ENCODE data around the gene MTA1.

The MTA1 gene

DNA sequence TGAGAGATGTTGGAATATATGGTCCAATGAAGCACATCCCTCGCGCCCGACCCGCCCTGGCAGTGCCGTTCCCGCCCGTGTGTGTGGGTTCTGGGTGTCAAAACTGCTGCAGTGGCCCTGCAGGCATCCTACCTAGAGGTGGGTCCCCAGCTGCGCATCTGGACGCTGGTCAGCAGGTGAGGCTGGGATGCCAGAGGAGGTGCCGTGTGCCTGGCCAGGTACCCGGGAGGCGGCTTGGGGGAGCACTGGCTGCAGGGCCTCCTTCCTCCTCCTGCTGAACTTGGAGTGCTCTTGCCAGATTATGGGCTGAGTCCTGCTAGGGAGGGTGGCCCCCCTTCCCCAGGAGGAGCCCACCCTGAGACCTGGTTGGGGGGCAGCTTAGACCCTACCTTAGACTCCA, 5.2 kb downstream of the MTA1 start:
- no peak for DNase-seq (ENCODE audit: low read depth)

DNA sequence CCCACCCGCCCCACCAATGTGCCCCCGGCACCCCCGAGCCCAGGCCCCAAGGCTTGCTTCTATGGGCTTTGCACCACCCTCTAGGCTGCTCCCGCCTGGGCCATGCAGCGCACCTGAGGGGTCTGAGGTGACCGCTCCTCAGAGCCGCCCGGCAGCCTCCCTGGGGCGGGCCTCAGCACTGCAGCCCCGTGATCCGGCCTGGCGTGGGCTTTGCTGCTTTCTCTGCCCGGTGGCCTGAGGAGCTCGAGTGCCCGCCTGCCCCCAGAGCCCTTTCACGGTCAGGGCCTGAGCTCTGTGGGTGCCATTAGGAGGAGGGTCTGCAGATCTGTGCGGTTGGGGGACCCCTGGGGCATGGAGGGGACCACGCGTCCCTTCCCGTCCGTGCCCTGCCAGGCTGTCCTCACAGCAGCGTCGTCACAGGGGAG, 6.2 kb downstream of the MTA1 start:
- DNase-seq (ENCODE audit: low read depth) = no peak

DNA sequence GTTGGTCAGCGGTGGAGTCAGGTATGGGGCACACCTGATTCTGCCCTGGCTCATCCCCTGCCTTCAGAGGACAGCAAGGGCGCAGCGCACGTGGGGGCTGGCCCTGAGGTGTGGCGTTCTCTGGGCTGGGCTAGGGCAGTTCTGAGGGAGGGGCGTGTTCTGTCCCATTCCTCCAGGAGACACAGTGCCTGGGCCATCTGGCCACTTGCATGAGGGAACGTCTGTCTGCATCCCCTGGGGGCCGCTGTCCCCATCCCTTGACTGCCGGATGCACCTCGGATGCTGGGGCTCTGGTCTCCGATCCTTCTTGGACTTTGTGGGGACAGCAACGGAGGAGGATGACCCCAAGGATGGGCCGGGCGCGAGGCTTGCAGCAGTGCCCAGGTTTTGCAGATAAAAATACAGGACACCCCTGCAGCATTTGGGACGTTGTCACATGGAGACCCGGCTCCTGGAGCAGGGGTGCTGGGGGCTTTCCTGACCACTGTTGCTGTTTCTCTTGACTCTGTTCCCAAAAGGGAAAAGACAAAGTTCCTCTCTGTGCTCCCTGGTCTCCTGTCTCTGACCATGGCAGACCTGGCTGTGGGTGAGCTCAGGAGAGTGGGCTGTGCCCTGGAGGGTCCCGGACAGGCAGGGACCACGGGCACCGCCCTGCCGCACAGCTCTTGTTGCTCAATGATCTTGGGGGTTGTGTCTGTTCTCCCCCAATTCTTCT, 6.9 kb downstream of the MTA1 start:
- DNase-seq (ENCODE audit: low read depth) = no peak

DNA sequence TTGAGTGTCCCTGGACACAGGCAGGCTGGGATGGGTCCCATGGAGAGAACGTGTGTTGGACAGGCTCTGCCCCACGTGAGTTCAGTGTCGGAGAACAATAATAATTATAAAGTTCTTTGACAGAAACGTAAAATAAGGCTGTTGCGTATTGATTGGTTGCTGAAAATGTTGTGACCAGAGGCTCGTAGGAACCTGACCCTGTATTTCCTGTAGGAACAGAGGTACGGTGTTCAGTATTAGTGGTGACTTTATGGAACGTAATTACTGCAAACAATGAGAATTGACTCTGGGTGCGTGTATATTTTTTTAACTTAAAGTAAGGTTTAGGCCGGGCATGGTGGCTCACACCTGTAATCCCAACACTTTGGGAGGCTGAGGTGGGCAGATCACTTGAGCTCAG, 7.8 kb downstream of the MTA1 start:
- DNase-seq (ENCODE audit: low read depth) = no peak

DNA sequence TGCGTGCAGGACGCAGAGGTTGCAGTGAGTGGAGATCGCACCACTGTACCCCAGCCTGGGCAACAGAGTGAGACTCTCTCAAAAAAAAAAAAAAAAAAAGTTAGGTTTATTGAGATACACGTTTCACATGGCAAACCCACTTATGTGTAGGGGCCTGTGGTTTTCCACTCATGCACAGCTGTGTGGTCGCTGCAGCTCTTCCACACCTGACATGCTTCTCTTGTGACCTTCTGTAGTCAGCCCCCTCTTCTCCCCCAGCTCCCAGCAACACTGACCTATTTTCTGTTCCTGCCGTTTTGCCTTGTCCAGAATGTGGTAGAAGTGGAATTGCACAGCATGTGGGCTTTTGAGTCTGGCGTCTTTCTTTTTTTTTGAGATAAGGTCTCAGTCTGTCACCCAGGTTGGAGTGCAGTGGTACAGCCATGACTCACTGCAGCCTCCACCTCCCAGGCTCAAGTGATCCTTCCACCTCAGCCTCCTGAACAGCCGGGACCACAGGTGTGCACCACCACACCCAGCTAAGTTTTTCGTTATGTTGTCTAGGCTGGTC, 8.4 kb downstream of the MTA1 start:
- DNase-seq (ENCODE audit: low read depth) = no peak

DNA sequence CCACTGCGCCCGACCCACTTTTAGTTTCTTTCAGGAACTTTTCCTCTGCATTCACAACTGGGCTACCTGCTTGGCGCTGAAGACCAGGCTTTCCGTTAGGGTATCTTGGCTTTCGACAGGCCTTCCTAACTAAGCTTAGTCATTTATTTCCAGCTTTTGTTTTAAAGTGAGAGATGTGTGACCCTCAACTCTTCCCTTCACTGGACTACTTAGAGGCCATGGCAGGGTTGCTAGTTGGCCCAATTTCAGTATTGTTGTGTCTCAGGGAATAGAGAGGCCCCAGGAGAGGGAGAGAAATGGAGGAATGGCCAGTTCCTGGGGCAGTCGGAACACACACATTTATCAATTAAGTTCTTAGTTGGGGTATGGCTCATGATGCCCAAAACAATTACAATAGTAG, 10.4 kb downstream of the MTA1 start:
- DNase-seq (ENCODE audit: low read depth) = no peak

DNA sequence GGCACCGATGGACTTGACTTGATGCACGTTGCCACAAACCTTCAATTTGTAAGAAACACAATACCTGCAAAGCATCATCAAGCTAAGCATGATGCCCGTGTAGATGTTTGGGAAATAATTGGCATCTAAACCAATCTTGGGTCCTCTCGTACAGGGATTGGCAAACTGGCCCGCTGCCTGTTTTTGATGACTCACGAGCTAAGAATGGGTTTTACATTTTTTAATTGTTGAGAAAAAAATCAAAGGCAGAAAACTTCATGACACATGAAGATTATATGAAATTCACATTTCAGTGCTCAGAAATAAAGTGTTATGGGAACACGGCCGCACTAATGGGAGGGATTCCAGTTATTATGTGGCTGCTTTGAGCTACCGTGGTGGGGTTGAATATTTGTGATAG, 10.9 kb downstream of the MTA1 start:
- peak; percentile 74 for DNase-seq (ENCODE audit: low read depth)

DNA sequence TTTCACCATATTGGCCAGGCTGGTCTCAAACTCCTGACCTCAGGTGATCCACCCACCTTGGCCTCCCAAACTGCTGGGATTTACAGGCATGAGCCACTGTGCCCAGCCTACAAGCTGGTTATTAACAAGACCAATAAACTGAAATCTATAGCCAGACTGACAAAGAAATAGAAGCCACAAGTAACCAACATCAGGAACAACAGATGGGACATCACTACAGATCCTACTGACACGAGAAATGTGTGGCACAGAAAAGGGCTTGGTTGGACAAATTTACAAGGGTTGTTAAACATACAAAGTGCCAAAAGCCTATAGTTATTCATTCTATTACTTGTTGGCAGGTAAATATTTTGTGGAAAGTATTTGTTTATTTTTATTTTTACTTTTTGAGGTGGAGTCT, 11.6 kb downstream of the MTA1 start:
- no peak for DNase-seq (ENCODE audit: low read depth)

DNA sequence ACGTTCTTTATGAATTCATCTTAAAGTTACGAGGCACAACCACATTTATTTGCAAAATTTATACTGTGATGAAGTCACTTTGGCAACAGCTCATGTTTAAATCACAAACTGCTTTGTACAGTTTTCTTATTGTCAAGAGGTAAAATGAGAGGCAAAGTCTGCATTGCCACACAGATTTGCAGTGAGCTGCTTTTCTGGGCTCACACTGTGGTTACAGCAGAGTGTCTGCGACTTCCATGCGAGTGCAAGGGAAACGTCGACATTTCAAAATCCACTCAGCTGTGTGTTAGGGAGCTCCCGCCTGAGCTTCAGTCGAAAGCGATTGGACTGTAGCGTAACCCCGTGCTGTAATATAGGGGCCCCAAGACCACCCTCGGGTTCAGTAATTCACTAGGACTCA, 13.0 kb downstream of the MTA1 start:
- DNase-seq (ENCODE audit: low read depth) = no peak

DNA sequence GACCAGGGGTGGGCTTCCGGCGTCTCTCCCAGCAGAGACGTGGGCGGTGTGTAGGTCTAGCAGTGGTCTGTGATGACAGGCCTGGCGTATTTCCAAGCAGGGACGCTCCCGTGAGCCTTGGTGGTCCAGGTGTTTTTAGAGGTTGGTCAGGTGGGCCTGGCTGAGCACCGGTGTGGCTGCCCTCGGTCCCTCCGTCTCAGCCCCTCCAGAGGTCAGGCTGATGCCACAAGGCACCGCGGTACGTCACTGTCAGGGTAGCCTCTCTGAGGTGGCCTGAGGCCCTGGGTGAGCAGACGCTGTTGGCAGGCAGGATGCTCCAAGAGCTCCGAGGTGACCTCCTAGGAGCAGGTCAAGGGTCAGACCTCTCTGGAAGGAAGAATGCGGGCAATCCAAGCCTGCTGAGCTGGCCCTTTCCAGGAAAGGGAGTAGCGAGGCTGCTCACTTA, 13.6 kb downstream of the MTA1 start:
- no peak for DNase-seq (ENCODE audit: low read depth)

DNA sequence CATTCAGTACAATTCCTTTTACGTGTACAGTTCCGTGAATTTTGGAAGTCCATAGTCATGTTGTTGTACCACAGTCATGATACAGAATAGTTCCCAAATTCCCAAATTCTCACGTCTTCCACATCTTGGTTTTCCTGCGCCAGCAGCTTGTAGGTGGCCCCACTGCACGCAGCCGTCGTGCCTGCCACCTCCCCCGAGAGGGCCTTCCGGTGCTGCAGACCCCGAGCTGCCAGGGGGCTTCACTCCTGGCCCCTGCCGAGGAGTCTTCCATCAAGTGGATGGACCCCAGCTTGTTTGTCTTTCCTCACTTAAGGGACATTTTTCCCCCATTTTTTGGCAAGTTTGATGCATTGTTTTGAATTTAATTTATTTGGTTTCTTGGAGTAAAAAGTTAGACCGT, 16.8 kb downstream of the MTA1 start:
- no peak for DNase-seq (ENCODE audit: low read depth)

DNA sequence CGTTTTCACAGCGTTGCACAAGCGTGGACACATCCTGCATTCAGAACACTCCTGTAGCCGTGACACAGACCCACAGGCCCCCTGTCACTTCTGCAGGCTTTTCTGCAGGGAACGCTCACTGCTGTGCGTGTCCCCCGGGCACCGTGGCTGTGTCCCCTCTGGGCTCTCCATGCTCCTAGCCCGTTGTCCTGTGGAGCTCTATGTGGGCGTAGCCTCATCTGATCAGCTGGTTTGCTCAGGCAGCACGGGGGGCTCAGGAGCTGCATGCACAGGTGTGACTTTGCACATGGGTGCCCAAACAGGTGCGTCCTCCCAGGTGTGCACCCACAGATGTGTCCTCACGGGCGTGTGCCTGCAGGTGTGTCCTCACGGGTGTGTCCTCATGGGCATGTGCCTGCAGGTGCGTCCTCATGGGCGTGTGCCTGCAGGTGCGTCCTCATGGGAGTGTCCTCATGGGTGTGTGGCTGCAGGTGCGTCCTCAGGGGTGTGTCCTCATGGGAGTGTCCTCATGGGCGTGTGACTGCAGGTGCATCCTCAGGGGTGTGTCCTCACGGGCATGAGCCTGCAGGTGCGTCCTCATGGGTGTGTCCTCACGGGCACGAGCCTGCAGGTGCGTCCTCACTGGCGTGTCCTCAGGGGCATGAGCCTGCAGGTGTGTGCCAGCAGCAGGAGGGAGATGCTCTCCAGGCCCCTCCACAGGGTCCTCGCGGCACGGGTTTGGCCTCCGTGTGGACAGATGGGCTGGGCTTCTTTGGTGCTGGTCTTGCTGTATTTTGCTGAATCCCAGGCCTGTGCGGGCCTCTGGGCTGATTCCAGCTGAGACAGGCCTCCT, 17.5 kb downstream of the MTA1 start:
- no peak for DNase-seq (ENCODE audit: low read depth)

DNA sequence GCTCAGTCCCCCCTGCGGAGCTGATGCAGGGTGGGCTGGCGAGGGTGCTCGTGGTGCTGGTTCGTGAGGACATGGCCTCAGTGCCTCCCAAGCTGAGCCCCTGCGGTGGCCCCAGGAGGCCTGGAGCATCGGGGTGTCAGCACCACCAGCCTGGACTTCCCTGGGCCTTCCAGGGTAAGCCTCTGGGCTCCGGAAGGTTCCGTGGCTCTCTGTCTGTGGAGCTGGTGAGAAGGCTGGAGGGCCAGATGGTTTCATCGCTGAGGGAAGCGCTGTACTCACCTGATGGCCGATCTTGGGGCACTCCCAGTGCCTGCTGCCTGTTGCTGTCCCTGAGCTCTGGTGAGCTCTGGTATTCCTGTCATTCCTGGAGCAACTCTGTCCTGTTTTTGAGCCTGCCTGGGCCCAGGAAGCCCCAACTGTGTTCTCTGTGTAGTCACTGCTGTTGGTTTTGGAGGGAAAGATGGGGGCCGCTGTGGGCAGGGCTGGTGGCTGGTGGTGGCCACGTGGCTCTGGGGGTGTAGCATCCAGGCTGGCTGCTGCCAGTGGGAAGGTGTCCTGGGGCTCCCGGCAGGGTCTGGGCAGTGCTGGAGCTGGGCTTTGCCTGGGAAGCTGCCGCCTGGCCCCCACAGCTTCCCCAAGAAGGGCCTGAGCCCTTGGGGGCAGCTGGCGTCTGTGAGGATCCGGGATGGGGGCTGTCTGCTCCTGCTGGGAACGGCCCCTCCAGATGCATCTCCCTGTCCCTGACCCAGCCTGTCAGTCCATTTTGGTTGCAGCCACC, 18.3 kb downstream of the MTA1 start:
- DNase-seq (ENCODE audit: low read depth) = no peak

DNA sequence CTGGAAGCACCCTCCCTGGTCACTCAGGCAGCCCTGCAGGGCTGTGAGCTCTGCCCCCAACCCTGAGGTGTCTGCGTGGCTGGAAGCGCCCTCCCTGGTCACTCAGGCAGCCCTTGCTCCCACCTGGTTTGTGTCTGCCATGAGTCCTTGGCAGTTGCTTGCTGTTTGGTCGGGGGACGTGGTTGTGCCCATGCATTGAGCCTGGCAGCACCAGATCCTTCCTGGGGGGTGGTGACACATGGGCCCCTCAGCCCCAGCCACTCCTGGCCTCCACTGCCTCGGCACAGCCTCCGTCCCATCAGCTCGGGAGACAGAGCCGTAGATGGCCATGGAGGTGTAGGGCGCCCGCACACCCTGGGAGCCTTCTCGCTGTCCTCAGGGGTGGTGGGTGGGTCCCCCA, 19.6 kb downstream of the MTA1 start:
- DNase-seq (ENCODE audit: low read depth) = no peak

DNA sequence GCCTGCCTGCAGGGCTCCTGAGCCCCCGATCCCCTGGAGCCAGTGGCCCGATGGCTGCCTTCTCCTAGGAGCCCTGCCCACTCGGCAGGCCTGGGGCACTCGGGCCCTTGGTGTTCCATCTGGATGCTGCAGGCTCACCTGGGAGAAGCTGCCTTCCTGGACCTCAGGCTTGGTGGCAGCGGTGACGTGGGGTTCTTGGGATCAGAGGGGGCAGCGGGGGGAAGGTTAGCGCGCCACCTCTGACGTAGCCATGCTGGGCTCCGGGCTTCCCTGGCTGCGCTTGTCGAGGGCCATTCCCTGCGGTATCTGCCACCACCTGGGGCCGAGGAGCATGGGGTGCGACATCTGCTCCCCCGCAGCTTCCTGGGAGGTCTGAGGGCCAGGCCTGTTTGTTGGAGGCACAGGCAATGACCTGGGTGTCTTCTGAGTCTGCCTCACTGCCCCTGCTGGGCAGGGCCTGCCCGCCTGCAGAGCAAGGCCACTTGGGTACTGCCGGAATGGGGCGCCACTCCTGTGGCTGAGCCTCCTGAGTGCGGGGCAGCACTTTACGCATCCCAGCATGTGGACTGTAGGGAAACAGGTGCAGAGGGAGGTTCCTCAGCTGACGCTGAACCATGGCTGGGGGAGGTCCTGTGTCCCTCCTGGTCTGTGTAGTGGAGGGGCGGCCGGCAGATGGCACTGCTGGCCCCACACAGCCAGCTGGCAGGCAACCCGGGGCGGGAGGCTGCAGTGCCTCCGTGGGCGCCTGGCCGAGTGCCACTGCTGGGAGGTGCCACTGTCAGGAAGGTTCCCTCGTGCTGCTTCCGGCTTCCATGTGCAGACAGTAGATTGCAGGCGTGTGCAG, 20.3 kb downstream of the MTA1 start:
- DNase-seq (ENCODE audit: low read depth) = no peak

DNA sequence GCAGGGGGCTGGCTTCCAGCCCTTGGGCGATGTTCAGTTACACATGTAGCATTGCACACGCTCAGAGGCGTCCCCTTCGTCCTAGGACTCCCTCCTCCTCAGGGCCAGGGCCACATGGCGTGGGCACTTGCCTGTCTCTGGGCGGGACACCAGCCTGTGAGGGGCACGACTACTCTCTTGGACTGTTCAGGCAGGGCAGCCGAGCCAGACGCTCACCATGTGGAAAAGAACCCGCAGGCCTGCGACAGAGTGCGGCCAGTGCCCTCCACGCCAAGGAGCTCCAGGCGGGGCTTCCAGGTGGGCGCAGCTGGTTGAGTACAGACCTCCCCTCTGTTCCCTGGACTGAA, 20.9 kb downstream of the MTA1 start:
- DNase-seq (ENCODE audit: low read depth) = no peak

DNA sequence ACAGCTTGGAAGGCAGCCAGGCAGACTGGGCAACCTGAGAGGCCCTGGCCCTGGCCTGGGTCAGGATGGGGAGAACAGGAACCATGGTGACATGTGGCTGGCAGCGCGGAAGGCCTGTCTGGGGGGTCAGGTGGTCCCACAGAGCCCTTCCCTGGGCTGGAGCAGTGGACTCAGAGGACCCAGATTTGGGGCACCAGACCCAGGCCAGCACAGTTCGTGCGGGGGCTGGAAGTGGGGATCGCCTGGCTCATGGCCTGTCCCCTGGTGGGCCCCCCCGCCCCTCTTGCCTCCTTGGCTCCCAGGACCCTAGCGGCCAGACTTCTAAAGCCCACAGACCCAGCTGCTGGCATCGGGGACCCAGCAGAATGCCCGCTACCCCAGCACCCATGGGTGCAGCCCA, 21.4 kb downstream of the MTA1 start:
- DNase-seq (ENCODE audit: low read depth) = no peak

DNA sequence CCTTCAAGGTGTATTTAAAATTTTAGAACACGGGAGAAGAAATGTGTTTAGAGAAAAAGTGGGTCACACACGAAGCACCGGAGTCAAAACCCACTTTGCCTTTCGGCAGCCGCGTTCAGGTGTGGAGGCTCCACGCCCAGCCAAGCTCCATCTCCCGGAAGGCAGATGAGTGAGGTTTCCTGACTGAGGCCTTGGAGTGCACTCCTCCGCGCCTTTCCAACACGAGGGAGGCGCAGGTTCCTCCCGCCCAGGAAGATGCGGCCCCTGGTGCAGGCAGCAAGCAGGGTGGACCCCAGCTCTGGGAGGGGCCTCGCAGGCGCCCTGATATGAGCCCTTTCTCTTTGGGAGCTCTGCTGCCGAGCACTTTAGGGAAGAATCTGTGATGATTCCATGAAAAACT, 22.5 kb downstream of the MTA1 start:
- DNase-seq (ENCODE audit: low read depth) = no peak

DNA sequence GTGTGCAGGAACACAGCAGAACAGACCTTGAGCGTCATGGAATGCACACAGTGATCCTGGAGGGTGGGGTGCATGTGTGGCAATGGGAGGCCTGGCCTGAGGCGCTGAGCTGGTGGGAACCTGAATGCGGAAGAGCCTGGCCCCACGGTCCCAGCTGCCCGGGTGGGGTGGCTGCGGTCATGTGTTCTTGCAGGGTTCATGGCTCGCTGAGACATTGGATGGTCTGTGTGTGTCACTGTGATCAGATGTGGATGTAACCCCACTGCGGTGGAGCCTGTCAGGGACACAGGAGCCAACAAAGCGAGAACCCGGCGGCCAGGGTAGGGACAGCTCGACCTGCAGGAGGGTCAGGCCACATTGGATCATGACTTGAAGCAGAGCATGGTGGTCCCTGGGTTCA, 23.2 kb downstream of the MTA1 start:
- DNase-seq (ENCODE audit: low read depth) = no peak

DNA sequence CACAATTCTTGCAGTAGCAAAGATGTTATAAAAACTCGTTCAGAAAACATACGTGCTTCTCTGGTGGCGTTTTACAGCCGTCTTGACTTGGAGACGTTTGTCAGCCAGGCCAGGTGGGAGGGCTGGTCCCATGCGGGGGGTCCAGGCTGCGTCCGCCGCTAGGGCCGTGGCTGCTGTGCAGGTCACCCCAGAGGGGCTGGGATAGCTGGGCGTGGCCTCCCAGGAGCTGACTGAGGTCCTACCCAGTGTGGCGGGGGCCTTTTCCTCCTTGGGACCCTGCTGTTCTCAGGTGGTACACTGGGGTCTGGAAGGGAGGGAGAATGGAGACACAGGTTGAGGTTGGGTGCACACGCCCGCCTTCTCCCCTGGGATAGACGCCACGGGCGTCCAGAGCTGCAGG, 25.2 kb downstream of the MTA1 start:
- DNase-seq (ENCODE audit: low read depth) = no peak

DNA sequence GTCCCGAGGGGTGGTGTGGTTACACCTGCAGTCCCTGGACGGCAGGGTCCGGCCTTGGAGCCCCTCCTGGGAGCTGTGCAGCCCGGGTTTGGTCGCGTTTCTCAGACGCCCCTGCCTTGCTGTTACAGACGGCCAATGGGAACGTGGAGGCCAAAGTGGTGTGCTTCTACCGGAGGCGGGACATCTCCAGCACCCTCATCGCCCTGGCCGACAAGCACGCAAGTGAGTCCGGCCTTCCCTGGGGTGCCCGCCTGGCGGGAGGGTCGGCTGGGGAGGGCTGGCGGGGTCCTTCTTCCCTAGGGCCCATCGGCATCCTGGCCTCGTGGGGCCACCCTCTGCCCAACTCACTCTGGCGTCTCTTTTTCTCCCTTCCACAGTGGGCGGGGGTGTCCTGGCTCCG, 25.7 kb downstream of the MTA1 start:
- no peak for DNase-seq (ENCODE audit: low read depth)

Measured in fibroblast of gingiva (primary cell).